ENCODE results near the gene ABHD17C.

ABHD17C gene

DNA sequence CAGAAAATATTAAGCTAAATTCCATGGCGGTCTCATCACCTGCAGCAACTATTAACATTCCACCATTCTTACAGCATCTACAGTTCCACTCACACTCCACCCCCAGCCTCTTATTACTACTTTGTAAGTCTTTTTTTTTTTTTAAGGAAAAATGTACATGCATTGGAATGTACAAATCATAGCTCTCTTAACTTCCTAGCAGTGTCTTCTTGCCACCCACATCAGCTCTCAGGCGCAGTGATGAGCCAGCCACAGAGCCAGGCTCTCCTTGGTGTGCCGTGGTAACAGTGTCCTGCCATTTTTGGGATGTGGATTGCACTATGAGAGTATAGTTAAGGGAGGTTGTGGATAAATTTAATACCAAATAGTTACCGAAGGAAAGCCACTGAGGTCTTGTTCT, 17.8 kb downstream of the ABHD17C start:
- Mint-ChIP-seq H3K27me3 (no peaks in the 10 kb centered on the region), H3K4me1 (peaks cover 16% of the 10 kb centered on the region), H3K9me3 (no peaks in the 10 kb centered on the region), H3K36me3 (ENCODE audit: insufficient read depth) (peaks cover 3% of the 10 kb centered on the region), H3K4me3 (no peak overlapping the region), H3K27ac (ENCODE audit: low read depth) (no peak overlapping the region)
- ATAC-seq (replicated peaks; ENCODE audit: extremely low read depth, poor library complexity, severe bottlenecking): no peak
- no peak for DNase-seq (ENCODE audit: low spot score in 2 of 2)

DNA sequence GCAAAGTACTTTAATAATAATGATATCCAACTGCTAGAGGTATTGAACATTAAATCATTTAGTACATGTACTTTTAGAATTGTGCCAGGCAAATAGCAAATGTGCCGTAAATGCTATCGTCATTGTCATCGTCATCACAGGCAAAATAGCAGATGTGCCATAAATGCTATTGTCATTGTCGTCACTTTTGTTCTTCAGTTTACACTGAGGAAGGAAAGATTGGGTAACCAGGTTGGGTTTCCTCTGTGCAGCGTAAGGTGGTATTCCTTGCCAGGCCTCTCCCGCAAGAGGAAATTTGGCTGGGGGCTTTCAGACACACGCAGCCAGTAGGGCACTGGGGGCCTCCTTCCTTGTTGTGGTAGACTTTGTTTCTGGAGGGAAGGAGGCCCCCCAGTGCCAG, 26.4 kb downstream of the ABHD17C start:
- DNase-seq (ENCODE audit: low spot score in 2 of 2): no peak
- no peak overlapping the region for H3K4me3 Mint-ChIP-seq
- no peaks in the 10 kb centered on the region for H3K9me3 Mint-ChIP-seq
- no peaks in the 10 kb centered on the region for H3K27me3 Mint-ChIP-seq
- no peaks in the 10 kb centered on the region for H3K36me3 Mint-ChIP-seq (ENCODE audit: insufficient read depth)
- no peak for ATAC-seq (replicated peaks; ENCODE audit: extremely low read depth, poor library complexity, severe bottlenecking)
- peaks cover 5% of the 10 kb centered on the region for H3K4me1 Mint-ChIP-seq
- H3K27ac Mint-ChIP-seq (ENCODE audit: low read depth): no peak overlapping the region

DNA sequence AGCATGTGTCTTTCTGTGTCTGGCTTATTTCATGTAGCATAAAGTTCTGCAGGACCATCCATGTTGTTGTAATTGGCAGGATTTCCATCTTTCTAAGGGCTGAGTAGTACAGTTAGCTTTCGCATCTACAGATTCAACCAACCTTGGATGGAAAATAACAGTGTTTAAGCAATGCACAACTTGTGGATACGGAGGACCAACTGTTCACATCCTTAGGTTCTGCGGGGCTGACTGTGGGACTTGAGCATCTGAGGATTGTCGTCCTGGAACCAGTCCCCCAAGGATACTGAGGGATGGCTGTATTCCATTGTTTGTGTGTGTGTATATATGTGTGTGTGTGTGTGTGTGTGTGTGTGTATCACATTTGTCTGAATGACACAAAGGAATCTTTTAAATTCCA, 27.7 kb downstream of the ABHD17C start:
- Mint-ChIP-seq H3K27me3 (no peaks in the 10 kb centered on the region), H3K4me3 (no peak overlapping the region), H3K27ac (ENCODE audit: low read depth) (no peak overlapping the region), H3K36me3 (ENCODE audit: insufficient read depth) (no peaks in the 10 kb centered on the region), H3K4me1 (peaks cover 5% of the 10 kb centered on the region), H3K9me3 (no peaks in the 10 kb centered on the region)
- no peak for DNase-seq (ENCODE audit: low spot score in 2 of 2)
- ATAC-seq (replicated peaks; ENCODE audit: extremely low read depth, poor library complexity, severe bottlenecking): no peak

DNA sequence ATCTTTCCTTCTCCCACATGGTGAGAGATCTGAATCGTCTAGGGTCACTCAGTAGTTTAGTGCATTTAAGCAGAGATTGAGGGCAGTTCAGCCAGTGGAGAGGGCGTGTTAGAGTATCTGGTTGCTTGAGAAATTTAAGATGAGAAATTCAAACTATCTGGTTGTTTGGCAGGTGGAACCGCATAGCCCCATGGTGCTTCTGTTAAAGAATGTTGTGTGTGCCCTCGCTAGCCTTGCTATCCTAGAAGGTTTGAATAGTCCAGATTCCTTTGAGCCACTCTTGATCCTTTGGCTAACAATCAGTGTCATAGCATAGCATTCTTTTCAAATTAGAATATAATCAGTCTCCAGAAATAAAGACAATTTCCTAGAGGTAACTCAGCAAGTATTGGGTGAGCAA, 32.1 kb downstream of the ABHD17C start:
- Mint-ChIP-seq H3K27me3 (no peaks in the 10 kb centered on the region), H3K9me3 (no peaks in the 10 kb centered on the region), H3K4me3 (no peak overlapping the region), H3K36me3 (ENCODE audit: insufficient read depth) (no peaks in the 10 kb centered on the region), H3K27ac (ENCODE audit: low read depth) (no peak overlapping the region), H3K4me1 (peaks cover 8% of the 10 kb centered on the region)
- no peak for ATAC-seq (replicated peaks; ENCODE audit: extremely low read depth, poor library complexity, severe bottlenecking)
- DNase-seq (ENCODE audit: low spot score in 2 of 2): no peak

DNA sequence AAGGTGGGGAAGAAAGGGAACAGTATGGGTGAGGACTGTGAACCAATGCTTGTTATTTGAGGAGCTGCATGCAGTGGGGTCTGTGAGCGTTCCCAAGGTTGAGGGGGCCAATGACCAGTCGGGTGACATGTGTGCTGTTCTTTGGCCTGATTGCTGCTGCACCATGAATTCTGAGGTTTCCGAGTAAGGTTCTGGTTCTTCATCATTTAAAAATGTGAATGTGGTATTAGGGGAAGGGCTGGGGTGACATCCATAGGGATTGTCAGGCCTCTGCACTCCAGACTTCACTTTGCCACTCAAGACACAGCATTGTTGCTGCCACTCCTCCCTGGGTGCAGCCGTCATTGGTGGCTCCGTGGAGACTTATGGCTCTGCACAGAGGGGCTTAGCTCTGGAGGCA, 32.5 kb downstream of the ABHD17C start:
- DNase-seq (ENCODE audit: low spot score in 2 of 2) (no peak), ATAC-seq (replicated peaks; ENCODE audit: extremely low read depth, poor library complexity, severe bottlenecking) (no peak)
- no peaks in the 10 kb centered on the region for H3K9me3 Mint-ChIP-seq
- no peaks in the 10 kb centered on the region for H3K36me3 Mint-ChIP-seq (ENCODE audit: insufficient read depth)
- no peak overlapping the region for H3K27ac Mint-ChIP-seq (ENCODE audit: low read depth)
- peaks cover 10% of the 10 kb centered on the region for H3K4me1 Mint-ChIP-seq
- H3K27me3 Mint-ChIP-seq: no peaks in the 10 kb centered on the region
- H3K4me3 Mint-ChIP-seq: no peak overlapping the region

DNA sequence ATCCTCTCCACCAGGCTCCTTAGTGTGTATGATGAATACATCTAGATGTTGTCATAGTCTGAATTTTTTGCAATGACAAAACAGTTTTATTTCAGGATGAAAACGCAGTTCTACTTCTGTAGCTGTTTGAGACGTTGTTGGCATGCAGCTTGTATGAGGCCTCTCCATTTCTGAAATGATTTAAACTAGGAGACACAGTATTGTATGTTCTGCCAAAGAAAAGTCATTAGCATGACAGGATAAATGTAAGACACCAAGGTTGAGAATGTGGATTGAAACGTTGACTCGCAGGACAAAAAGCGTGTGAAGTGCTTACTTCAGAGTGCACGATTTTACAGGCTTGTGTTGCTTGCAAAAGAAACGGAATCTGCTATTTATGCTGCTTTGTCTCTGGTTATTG, 35.3 kb downstream of the ABHD17C start:
- no peak for DNase-seq (ENCODE audit: low spot score in 2 of 2)

DNA sequence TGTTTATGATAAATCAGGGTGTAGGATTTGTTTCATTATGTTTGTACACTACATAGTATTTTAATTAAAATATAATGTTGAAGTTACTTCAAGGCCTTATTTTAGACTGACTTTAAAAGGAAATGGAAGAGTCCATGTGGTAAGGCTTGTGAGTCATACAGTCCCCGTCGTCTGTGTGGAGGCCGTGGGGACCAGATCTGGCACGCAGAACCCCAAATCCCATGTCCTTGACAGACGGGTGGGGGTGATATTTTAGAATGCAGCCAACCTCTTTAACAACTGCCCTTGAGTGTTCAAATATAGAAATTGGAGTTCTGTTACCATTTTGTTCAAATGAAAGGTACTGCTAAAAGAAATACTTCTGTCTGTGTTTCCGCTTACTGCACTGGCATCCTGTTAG, 35.8 kb downstream of the ABHD17C start:
- Mint-ChIP-seq H3K9me3 (no peaks in the 10 kb centered on the region), H3K27ac (ENCODE audit: low read depth) (no peak overlapping the region), H3K4me3 (no peak overlapping the region), H3K4me1 (peaks cover 13% of the 10 kb centered on the region), H3K36me3 (ENCODE audit: insufficient read depth) (no peaks in the 10 kb centered on the region), H3K27me3 (no peaks in the 10 kb centered on the region)
- DNase-seq (ENCODE audit: low spot score in 2 of 2): no peak
- no peak for ATAC-seq (replicated peaks; ENCODE audit: extremely low read depth, poor library complexity, severe bottlenecking)

More for the DNA sequence above, 35.3 kb downstream of the ABHD17C start:
- Mint-ChIP-seq H3K4me3 (no peak overlapping the region), H3K36me3 (ENCODE audit: insufficient read depth) (no peaks in the 10 kb centered on the region), H3K27me3 (no peaks in the 10 kb centered on the region), H3K9me3 (no peaks in the 10 kb centered on the region), H3K4me1 (peaks cover 13% of the 10 kb centered on the region), H3K27ac (ENCODE audit: low read depth) (no peak overlapping the region)
- ATAC-seq (replicated peaks; ENCODE audit: extremely low read depth, poor library complexity, severe bottlenecking): no peak

DNA sequence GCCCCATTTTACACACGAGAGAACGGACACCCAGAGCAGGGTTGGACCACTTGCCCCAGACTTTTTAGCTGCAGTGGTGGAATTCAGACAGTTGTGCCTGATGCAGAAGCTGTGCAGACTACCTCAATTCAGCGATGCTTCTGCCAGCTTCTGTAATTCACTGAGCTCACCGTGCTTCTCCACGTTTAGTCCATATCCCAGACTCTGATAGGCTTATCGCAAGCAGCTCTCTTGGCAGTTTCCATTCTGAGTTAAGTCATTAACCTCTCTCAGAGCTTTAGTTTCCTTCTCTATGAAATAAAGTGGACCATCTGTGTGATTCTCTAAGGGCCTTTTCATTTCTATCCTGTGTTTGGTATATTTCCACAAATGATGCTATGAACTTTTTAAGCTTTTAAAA, 37.1 kb downstream of the ABHD17C start:
- Mint-ChIP-seq H3K4me1 (peaks cover 13% of the 10 kb centered on the region), H3K9me3 (no peaks in the 10 kb centered on the region), H3K36me3 (ENCODE audit: insufficient read depth) (no peaks in the 10 kb centered on the region), H3K27ac (ENCODE audit: low read depth) (no peak overlapping the region), H3K27me3 (no peaks in the 10 kb centered on the region), H3K4me3 (no peak overlapping the region)
- no peak for ATAC-seq (replicated peaks; ENCODE audit: extremely low read depth, poor library complexity, severe bottlenecking)
- no peak for DNase-seq (ENCODE audit: low spot score in 2 of 2)

DNA sequence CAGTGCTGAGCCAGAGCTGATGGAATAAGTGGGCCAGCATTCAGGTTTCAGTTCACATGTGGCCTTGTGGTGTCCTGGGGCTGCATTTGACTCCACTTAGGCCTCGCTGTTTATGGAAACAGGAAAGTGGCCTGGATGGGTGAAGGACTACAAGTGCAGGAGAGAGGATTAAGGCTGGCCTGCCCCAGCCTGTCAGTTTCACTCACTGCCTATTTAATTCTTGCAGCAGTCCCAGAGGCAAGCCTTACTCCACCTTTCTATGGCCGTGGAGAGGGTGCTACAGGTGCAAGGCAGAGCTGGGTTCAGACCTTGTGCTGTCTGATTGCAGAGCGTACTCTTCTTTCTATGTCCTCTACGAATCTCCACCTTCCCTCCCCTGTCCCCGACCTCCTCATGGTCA, 37.7 kb downstream of the ABHD17C start:
- no peak for DNase-seq (ENCODE audit: low spot score in 2 of 2)
- Mint-ChIP-seq H3K9me3 (no peaks in the 10 kb centered on the region), H3K27ac (ENCODE audit: low read depth) (no peak overlapping the region), H3K27me3 (no peaks in the 10 kb centered on the region), H3K4me1 (peaks cover 13% of the 10 kb centered on the region), H3K4me3 (no peak overlapping the region), H3K36me3 (ENCODE audit: insufficient read depth) (no peaks in the 10 kb centered on the region)
- no peak for ATAC-seq (replicated peaks; ENCODE audit: extremely low read depth, poor library complexity, severe bottlenecking)

DNA sequence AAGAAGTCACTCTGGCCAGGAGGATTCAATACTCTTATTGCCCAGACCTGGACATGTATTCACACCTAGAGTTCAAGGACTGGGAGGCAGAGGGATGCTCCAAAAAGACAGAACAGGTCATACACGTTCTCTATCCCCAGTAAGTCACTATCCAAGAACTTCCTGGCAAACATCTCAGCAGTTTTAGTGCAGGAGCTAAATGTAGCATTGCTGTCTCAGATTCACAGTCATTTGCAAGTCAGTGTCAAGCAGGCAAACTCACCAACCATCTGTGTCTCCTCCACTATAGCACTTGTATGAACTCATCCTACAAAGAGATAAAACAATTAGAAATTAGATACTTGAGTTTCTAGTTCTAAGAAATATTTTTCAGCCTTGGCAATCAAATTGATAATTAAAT, 38.4 kb downstream of the ABHD17C start:
- ATAC-seq (replicated peaks; ENCODE audit: extremely low read depth, poor library complexity, severe bottlenecking) (no peak), DNase-seq (ENCODE audit: low spot score in 2 of 2) (no peak)
- Mint-ChIP-seq H3K27ac (ENCODE audit: low read depth) (no peak overlapping the region), H3K36me3 (ENCODE audit: insufficient read depth) (no peaks in the 10 kb centered on the region), H3K9me3 (no peaks in the 10 kb centered on the region), H3K27me3 (no peaks in the 10 kb centered on the region), H3K4me1 (peaks cover 13% of the 10 kb centered on the region), H3K4me3 (no peak overlapping the region)

DNA sequence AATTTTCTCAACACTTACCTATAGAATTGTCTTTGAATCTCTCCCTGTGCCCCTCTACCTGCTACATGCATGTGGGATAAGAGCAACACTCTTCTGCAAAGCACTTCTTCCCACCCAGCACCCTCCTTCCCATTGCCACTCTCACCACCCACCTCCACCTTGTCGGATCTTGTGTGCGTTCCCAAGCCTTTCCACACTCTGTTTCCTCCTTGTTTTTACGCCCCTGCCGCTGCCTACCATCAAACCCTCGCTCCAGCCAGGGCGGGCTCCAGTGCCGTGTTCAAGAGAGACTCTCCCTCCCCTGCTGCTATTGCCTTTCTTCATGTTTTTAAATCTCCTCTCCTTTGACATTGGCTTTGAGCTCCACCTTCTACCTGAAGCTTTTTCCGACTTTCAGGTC, 40.2 kb downstream of the ABHD17C start:
- DNase-seq (ENCODE audit: low spot score in 2 of 2) (no peak), ATAC-seq (replicated peaks; ENCODE audit: extremely low read depth, poor library complexity, severe bottlenecking) (no peak)
- Mint-ChIP-seq H3K36me3 (ENCODE audit: insufficient read depth) (no peaks in the 10 kb centered on the region), H3K4me1 (peaks cover 13% of the 10 kb centered on the region), H3K9me3 (no peaks in the 10 kb centered on the region), H3K4me3 (no peak overlapping the region), H3K27ac (ENCODE audit: low read depth) (no peak overlapping the region), H3K27me3 (no peaks in the 10 kb centered on the region)

DNA sequence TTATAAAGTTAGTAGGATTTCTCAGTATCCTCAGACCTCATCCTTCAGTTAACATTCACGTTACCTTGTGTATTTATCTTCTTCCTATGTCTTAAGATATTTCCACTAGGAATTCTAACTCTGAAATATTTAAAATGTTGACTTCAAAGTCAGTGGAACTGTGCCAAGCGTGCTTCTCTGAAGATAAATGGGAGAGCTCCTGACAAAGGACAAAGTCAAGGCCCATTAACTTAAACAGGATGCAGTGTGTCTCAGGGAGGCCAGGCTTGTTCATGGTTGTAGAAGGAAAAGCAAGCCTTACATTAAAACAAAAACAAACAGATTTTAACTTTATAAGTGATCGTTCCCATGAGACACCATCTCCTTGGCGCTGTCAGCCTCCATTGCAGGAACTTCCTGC, 41.5 kb downstream of the ABHD17C start:
- Mint-ChIP-seq H3K4me3 (no peak overlapping the region), H3K36me3 (ENCODE audit: insufficient read depth) (no peaks in the 10 kb centered on the region), H3K27ac (ENCODE audit: low read depth) (no peak overlapping the region), H3K4me1 (peaks cover 13% of the 10 kb centered on the region), H3K27me3 (no peaks in the 10 kb centered on the region), H3K9me3 (no peaks in the 10 kb centered on the region)
- no peak for DNase-seq (ENCODE audit: low spot score in 2 of 2)
- ATAC-seq (replicated peaks; ENCODE audit: extremely low read depth, poor library complexity, severe bottlenecking): no peak

DNA sequence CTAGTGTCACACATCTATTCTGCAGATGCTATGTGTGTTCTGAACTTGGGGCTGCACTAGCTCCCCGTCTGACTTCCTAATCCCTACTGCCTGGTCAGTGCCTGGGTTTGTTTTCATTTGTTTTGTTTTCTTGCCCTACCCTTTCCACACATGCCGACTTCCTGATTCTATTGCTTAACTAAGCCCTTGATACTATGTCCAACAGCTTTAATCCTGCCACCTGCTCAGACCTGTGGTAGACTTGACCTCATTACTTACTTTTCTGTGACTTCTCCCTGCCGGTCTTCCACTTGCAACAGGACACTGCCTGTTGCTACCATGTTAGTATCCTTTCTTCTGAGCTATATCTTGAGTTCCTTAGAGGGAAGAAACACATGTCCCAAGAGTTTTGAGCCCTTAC, 44.8 kb downstream of the ABHD17C start:
- ATAC-seq (replicated peaks; ENCODE audit: extremely low read depth, poor library complexity, severe bottlenecking) (no peak), DNase-seq (ENCODE audit: low spot score in 2 of 2) (no peak)
- H3K4me1 Mint-ChIP-seq: no peaks in the 10 kb centered on the region
- H3K27ac Mint-ChIP-seq (ENCODE audit: low read depth): no peak overlapping the region
- H3K9me3 Mint-ChIP-seq: no peaks in the 10 kb centered on the region
- H3K4me3 Mint-ChIP-seq: no peak overlapping the region
- H3K27me3 Mint-ChIP-seq: no peaks in the 10 kb centered on the region
- no peaks in the 10 kb centered on the region for H3K36me3 Mint-ChIP-seq (ENCODE audit: insufficient read depth)

DNA sequence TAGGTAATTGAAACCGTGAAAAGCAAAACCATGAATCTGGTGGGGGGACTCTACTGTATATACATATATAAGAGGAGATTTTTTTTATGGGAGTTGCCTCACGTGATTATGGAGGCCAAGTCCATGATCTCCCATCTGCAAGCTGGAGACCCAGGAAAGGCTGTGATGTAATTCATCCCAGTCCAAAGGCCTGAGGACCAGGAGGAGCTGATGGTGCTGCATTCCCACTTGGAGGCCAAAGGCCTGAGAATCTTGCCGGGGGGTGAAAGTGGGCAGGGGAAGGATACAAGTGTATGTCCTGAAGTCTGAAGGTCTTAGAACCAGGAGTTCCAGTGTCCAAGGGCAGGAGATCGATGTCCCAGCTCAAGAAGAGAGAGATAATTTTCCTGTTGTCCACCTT, 47.0 kb downstream of the ABHD17C start:
- ATAC-seq (replicated peaks; ENCODE audit: extremely low read depth, poor library complexity, severe bottlenecking) (no peak), DNase-seq (ENCODE audit: low spot score in 2 of 2) (no peak)
- no peaks in the 10 kb centered on the region for H3K4me1 Mint-ChIP-seq
- H3K27me3 Mint-ChIP-seq: no peaks in the 10 kb centered on the region
- no peak overlapping the region for H3K27ac Mint-ChIP-seq (ENCODE audit: low read depth)
- no peaks in the 10 kb centered on the region for H3K36me3 Mint-ChIP-seq (ENCODE audit: insufficient read depth)
- peaks cover 6% of the 10 kb centered on the region for H3K9me3 Mint-ChIP-seq
- no peak overlapping the region for H3K4me3 Mint-ChIP-seq

Data from central memory CD8-positive, alpha-beta T cell (primary cell).